ENCODE results near the gene CITED2.

DNA sequence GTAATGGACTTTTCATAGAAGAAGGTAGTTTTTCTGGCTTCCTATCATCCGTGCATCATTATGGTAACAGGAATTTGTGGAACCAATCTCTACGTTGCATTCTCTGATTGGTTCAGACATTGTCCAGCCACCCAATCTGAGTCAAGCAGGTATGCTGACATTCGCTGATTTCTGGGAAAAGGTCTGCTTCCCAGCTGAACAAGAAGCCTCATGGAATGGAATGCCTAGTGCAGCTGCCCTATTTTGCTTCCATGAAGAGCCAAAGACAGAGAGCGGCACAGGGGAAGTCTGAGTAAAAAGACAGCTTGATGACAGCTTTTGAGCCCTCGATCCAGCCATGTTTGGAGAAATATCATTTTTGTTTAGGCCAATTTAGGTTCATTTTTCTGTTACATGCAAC, 44.1 kb downstream of the CITED2 start:
- TF ChIP-seq EZH2 (IDR thresholded peaks at IDR 0.05; ENCODE audit: low read depth, low read length, severe bottlenecking) (no peak), HDAC2 (IDR thresholded peaks at IDR 0.05; ENCODE audit: borderline replicate concordance in 1 of 2, low read depth in 2 of 2, low read length in 2 of 2) (no peak), CREB1 (IDR thresholded peaks at IDR 0.05) (no peak), EGR1 (IDR thresholded peaks at IDR 0.05; ENCODE audit: borderline replicate concordance, low read depth, low read length) (no peak)
